ENCODE results near the gene PPARG.

PPARG gene

GRCh38 chr3:12294885-12295580, 6.2 kb downstream of the PPARG start:
- Histone ChIP-seq H3K27ac (ENCODE audit: low read length) (no peak overlapping the region), H3K9me3 (replicated peaks; ENCODE audit: insufficient read depth, low read length) (no peaks in the 10 kb centered on the region), H3K79me2 (ENCODE audit: low read length) (no peaks in the 10 kb centered on the region), H3K4me2 (ENCODE audit: low read depth, low read length) (no peak overlapping the region), H3K9me2 (replicated peaks; ENCODE audit: insufficient read depth, low read length) (no peaks in the 10 kb centered on the region), H2AFZ (ENCODE audit: low read length) (no peak overlapping the region), H3K4me3 (ENCODE audit: low read length) (no peak overlapping the region), H3K27me3 (replicated peaks; ENCODE audit: insufficient read depth, low read length) (no peaks in the 10 kb centered on the region), H3K36me3 (replicated peaks; ENCODE audit: insufficient read depth, low read length) (no peaks in the 10 kb centered on the region), H3F3A (ENCODE audit: insufficient read depth, low read length) (no peaks in the 10 kb centered on the region), H4K20me1 (ENCODE audit: insufficient read depth, low read length) (no peaks in the 10 kb centered on the region), H3K9ac (ENCODE audit: low read length) (no peak overlapping the region), H3K4me1 (ENCODE audit: low read length) (no peaks in the 10 kb centered on the region)
- DNase-seq: no peak
- TF ChIP-seq CTCF (IDR thresholded peaks at IDR 0.05; ENCODE audit: low read length) (no peak), EZH2 (optimal IDR thresholded peaks at IDR 0.05; ENCODE audit: low read depth, low read length) (no peak), EZH2phosphoT487 (IDR thresholded peaks at IDR 0.05; ENCODE audit: low read length) (no peak)

- H4K20me1 ChIP-seq (ENCODE audit: insufficient read depth, low read length): no peaks in the 10 kb centered on the region
- H3K9ac ChIP-seq (ENCODE audit: low read length): no peak overlapping the region
- no peaks in the 10 kb centered on the region for H3F3A ChIP-seq (ENCODE audit: insufficient read depth, low read length)
- no peaks in the 10 kb centered on the region for H3K9me3 ChIP-seq (replicated peaks; ENCODE audit: insufficient read depth, low read length)
- no peak overlapping the region for H3K4me2 ChIP-seq (ENCODE audit: low read depth, low read length)
- no peak for DNase-seq
- TF ChIP-seq EZH2 (optimal IDR thresholded peaks at IDR 0.05; ENCODE audit: low read depth, low read length) (no peak), EZH2phosphoT487 (IDR thresholded peaks at IDR 0.05; ENCODE audit: low read length) (no peak), CTCF (IDR thresholded peaks at IDR 0.05; ENCODE audit: low read length) (no peak)
- no peaks in the 10 kb centered on the region for H3K79me2 ChIP-seq (ENCODE audit: low read length)
- no peaks in the 10 kb centered on the region for H3K27me3 ChIP-seq (replicated peaks; ENCODE audit: insufficient read depth, low read length)
- H3K4me3 ChIP-seq (ENCODE audit: low read length): no peak overlapping the region
- no peak overlapping the region for H3K27ac ChIP-seq (ENCODE audit: low read length)
- H3K4me1 ChIP-seq (ENCODE audit: low read length): no peaks in the 10 kb centered on the region
- H3K9me2 ChIP-seq (replicated peaks; ENCODE audit: insufficient read depth, low read length): no peaks in the 10 kb centered on the region
- no peak overlapping the region for H2AFZ ChIP-seq (ENCODE audit: low read length)
- H3K36me3 ChIP-seq (replicated peaks; ENCODE audit: insufficient read depth, low read length): no peaks in the 10 kb centered on the region
Measured at GRCh38 chr3:12296511-12296910, 7.6 kb downstream of the PPARG start.

GRCh38 chr3:12299026-12299425, 10.2 kb downstream of the PPARG start:
- no peak for DNase-seq
- TF ChIP-seq CTCF (IDR thresholded peaks at IDR 0.05; ENCODE audit: low read length) (no peak), EZH2 (optimal IDR thresholded peaks at IDR 0.05; ENCODE audit: low read depth, low read length) (no peak), EZH2phosphoT487 (IDR thresholded peaks at IDR 0.05; ENCODE audit: low read length) (no peak)
- Histone ChIP-seq H4K20me1 (ENCODE audit: insufficient read depth, low read length) (no peaks in the 10 kb centered on the region), H3K4me2 (ENCODE audit: low read depth, low read length) (no peak overlapping the region), H3K4me3 (ENCODE audit: low read length) (no peak overlapping the region), H3K9me3 (replicated peaks; ENCODE audit: insufficient read depth, low read length) (no peaks in the 10 kb centered on the region), H3K79me2 (ENCODE audit: low read length) (no peaks in the 10 kb centered on the region), H3K9ac (ENCODE audit: low read length) (no peak overlapping the region), H3K9me2 (replicated peaks; ENCODE audit: insufficient read depth, low read length) (no peaks in the 10 kb centered on the region), H3K27ac (ENCODE audit: low read length) (no peak overlapping the region), H2AFZ (ENCODE audit: low read length) (no peak overlapping the region), H3K27me3 (replicated peaks; ENCODE audit: insufficient read depth, low read length) (no peaks in the 10 kb centered on the region), H3K4me1 (ENCODE audit: low read length) (no peaks in the 10 kb centered on the region), H3K36me3 (replicated peaks; ENCODE audit: insufficient read depth, low read length) (no peaks in the 10 kb centered on the region), H3F3A (ENCODE audit: insufficient read depth, low read length) (no peaks in the 10 kb centered on the region)

Measured in MM.1S (cell line).